GM04504 (cell line): ENCODE measurements around the gene SLC36A1.

Experiments
- DNase-seq: peaks from one replicate; pipeline ENCODE4 v3.0.0-alpha.2; 2012; ENCODE audit warnings: low read depth

The SLC36A1 gene

DNA sequence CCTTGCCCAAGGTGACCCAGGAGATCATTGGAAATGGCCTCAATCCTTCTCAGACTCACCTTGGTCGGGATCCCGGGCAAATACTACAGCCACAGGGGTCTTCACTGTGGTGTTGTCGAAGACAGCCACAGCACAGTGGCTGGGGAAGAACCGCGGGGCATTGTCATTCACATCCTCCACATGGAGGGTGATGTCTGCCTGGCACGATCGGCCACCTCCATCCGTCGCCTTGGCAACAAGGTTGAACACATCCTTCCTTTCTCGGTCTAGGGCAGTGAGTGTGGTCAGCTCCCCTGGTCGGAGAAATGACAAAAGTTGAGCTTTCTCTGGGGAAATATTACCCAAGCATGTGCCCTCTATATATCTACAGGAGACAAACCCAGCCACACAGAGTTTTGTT is 86.9 kb downstream of the SLC36A1 start:
- DNase-seq = no peak

DNA sequence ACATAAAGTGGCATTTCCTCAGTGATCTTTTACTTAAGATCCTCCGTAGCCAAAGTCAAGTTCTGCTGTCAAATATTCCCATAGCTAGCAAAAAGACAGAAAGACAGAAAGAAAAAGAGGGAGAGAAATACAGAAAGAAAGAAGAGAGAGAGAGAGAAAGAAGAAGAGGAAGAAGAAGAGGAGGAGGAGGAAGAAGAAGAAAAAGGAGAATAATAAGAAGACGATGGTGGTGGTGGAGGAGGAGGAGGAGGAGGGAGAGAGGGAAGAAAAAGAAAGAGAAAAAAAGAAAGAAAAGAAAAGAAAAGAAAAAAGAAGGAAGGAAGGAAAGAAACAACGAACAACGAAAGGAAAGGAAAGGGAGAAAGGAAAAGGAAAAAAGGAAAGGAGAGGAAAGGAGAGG is 89.6 kb downstream of the SLC36A1 start:
- no peak for DNase-seq

DNA sequence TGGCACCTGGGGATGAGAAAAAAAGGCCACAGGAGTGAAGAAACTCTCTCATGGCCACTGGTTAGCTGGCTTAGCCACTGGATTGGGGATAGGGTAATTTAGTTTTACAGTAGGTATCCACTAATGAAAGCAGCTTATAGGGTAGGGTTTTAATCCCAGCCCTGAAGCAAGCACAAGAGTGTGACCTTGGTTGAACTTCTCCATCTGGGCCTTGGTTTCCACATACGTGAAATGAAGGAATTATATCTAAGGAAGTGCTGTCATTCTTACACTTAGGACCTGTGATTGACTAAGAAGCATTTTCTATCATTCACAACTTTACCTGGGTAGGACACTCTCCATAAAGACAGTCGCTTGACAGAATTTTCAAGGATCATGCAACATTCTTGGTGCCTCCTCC is 94.2 kb downstream of the SLC36A1 start:
- no peak for DNase-seq
